Measurements from ENCODE around the gene SLC2A8. TPM values are rescaled to one million over a fixed set of nuclear protein-coding genes. Genes with fewer than 3 reads are reported as not detected.
A peak's percentile ranks its signal among the peaks of the same experiment; 100 is the strongest.

Gene SLC2A8
- total RNA-seq, 2 experiments from 2014 or later = 7.5 to 7.7 TPM

- POLR2A ChIA-PET = interaction anchor here (0.7 to 2.9 kb wide), 6 partner anchors 11 to 139 kb away, joined by 3 to 13 read pairs (median 3); partner anchors contain the start of gene ZNF79
- CTCF ChIA-PET = no interaction called here
- no peak for DNase-seq
- H3K4me1 Mint-ChIP-seq = peaks cover 47% of the 10 kb centered on the region
- peaks cover 79% of the 10 kb centered on the region for H3K36me3 Mint-ChIP-seq (ENCODE audit: low read depth)
- H3K27me3 Mint-ChIP-seq = no peaks in the 10 kb centered on the region
- peak overlapping the region; percentile 84 for H3K4me3 Mint-ChIP-seq
- H3K9me3 Mint-ChIP-seq = peaks cover 29% of the 10 kb centered on the region
- H3K27ac Mint-ChIP-seq = peak overlapping the region; percentile 63
These were observed 51.3 kb downstream of the SLC2A8 start for GRCh38 chr9:127448112-127448805.

GRCh38 chr9:127449332-127449966 lies 52.5 kb downstream of the SLC2A8 start:
- POLR2A ChIA-PET = interaction anchor here (0.7 to 4.1 kb wide), 17 partner anchors 8 to 644 kb away, joined by 3 to 75 read pairs (median 12); partner anchors contain the start of genes SLC2A8, ZBTB43 and ZNF79
- H3K4me1 Mint-ChIP-seq = peaks cover 51% of the 10 kb centered on the region
- H3K9me3 Mint-ChIP-seq = peaks cover 22% of the 10 kb centered on the region
- H3K27ac Mint-ChIP-seq = peak overlapping the region; percentile 97
- no peaks in the 10 kb centered on the region for H3K27me3 Mint-ChIP-seq
- peak overlapping the region; percentile 84 for H3K4me3 Mint-ChIP-seq
- H3K36me3 Mint-ChIP-seq (ENCODE audit: low read depth) = peaks cover 69% of the 10 kb centered on the region
- DNase-seq = no peak
- CTCF ChIA-PET = interaction anchor here (0.9 to 2.1 kb wide), 7 partner anchors 11 to 285 kb away, joined by 3 to 9 read pairs (median 5); partner anchors contain the start of genes SLC2A8, TOR2A and ZNF79

GRCh38 chr9:127450243-127450760 lies 53.3 kb downstream of the SLC2A8 start:
- Mint-ChIP-seq H3K27ac (peak overlapping the region; percentile 97), H3K9me3 (peaks cover 14% of the 10 kb centered on the region), H3K4me1 (peaks cover 53% of the 10 kb centered on the region), H3K36me3 (ENCODE audit: low read depth) (peaks cover 61% of the 10 kb centered on the region), H3K27me3 (no peaks in the 10 kb centered on the region), H3K4me3 (peak overlapping the region; percentile 84)
- DNase-seq = no peak
- POLR2A ChIA-PET = interaction anchor here (0.7 to 4.1 kb wide), 41 partner anchors 9 to 645 kb away, joined by 3 to 75 read pairs (median 5); partner anchors contain the start of genes CDK9, SLC2A8, TOR2A and ZBTB43
- CTCF ChIA-PET = interaction anchor here (0.9 to 2.1 kb wide), 9 partner anchors 11 to 284 kb away, joined by 3 to 9 read pairs (median 4); partner anchors contain the start of genes SLC2A8, TOR2A and ZNF79

- H3K27ac Mint-ChIP-seq = peak within 1 kb of the TSS; percentile 97
- DNase-seq = peak; percentile 98
- ChIA-PET CTCF (interaction anchor here (0.9 to 2.1 kb wide), 8 partner anchors 13 to 284 kb away, joined by 4 to 9 read pairs (median 5); partner anchors contain the start of genes SLC2A8, TOR2A and ZNF79), POLR2A (interaction anchor here (0.5 to 4.1 kb wide), 48 partner anchors 10 to 646 kb away, joined by 3 to 75 read pairs (median 4); partner anchors contain the start of genes CDK9, SLC2A8, TOR2A and ZBTB43)
- H3K4me3 Mint-ChIP-seq = peak within 1 kb of the TSS; percentile 84
- peaks cover 60% of the 10 kb centered on the region for H3K36me3 Mint-ChIP-seq (ENCODE audit: low read depth)
- peaks cover 51% of the 10 kb centered on the region for H3K4me1 Mint-ChIP-seq
- no peaks in the 10 kb centered on the region for H3K27me3 Mint-ChIP-seq
- peaks cover 7% of the 10 kb centered on the region for H3K9me3 Mint-ChIP-seq
These were observed 54.0 kb downstream of the SLC2A8 start, which contains the start of the genes LRSAM1 and RPL12 for GRCh38 chr9:127450830-127451607. TSS of gene LRSAM1 (plus strand) at chr9:127451510. CDS start at chr9:127454528, 3,018 bp downstream. TSS of gene RPL12 (minus strand) at chr9:127451406. CDS start at chr9:127451317, 89 bp downstream.

GRCh38 chr9:127451608-127451857 lies 54.6 kb downstream of the SLC2A8 start:
- Mint-ChIP-seq H3K27me3 (no peaks in the 10 kb centered on the region), H3K4me1 (peaks cover 51% of the 10 kb centered on the region), H3K36me3 (ENCODE audit: low read depth) (peaks cover 54% of the 10 kb centered on the region), H3K27ac (peak overlapping the region; percentile 97), H3K9me3 (peaks cover 3% of the 10 kb centered on the region), H3K4me3 (peak overlapping the region; percentile 84)
- ChIA-PET CTCF (interaction anchor here (1.0 to 2.1 kb wide), 5 partner anchors 27 to 283 kb away, joined by 4 to 9 read pairs (median 5); partner anchors contain the start of genes SLC2A8, TOR2A and ZNF79), POLR2A (interaction anchor here (0.5 to 4.1 kb wide), 34 partner anchors 9 to 646 kb away, joined by 3 to 75 read pairs (median 6); partner anchors contain the start of genes CDK9, SLC2A8, TOR2A and ZBTB43)
- no peak for DNase-seq

GRCh38 chr9:127451858-127452656 lies 55.1 kb downstream of the SLC2A8 start:
- DNase-seq = peak; percentile 65
- Mint-ChIP-seq H3K4me3 (peak overlapping the region; percentile 84), H3K36me3 (ENCODE audit: low read depth) (peaks cover 51% of the 10 kb centered on the region), H3K4me1 (peaks cover 48% of the 10 kb centered on the region), H3K9me3 (no peaks in the 10 kb centered on the region), H3K27ac (peak overlapping the region; percentile 97), H3K27me3 (no peaks in the 10 kb centered on the region)
- POLR2A ChIA-PET = interaction anchor here (0.5 to 4.1 kb wide), 34 partner anchors 9 to 647 kb away, joined by 3 to 75 read pairs (median 6); partner anchors contain the start of genes CDK9, SLC2A8, TOR2A and ZBTB43
- CTCF ChIA-PET = interaction anchor here (1.0 to 2.1 kb wide), 3 partner anchors 55 to 283 kb away, joined by 4 to 9 read pairs (median 5); partner anchors contain the start of genes SLC2A8 and TOR2A

- Mint-ChIP-seq H3K9me3 (no peaks in the 10 kb centered on the region), H3K27ac (peak overlapping the region; percentile 97), H3K4me3 (peak overlapping the region; percentile 84), H3K4me1 (peaks cover 44% of the 10 kb centered on the region), H3K36me3 (ENCODE audit: low read depth) (peaks cover 50% of the 10 kb centered on the region), H3K27me3 (no peaks in the 10 kb centered on the region)
- ChIA-PET POLR2A (interaction anchor here (0.9 to 4.1 kb wide), 6 partner anchors 28 to 282 kb away, joined by 3 to 75 read pairs (median 16); partner anchors contain the start of genes SLC2A8, TOR2A and ZNF79), CTCF (no interaction called here)
- no peak for DNase-seq
These were observed 55.7 kb downstream of the SLC2A8 start for GRCh38 chr9:127452691-127453090.

- CTCF ChIA-PET = interaction anchor here (0.6 to 1.9 kb wide), 20 partner anchors 8 to 511 kb away, joined by 3 to 9 read pairs (median 4); partner anchors contain the start of genes SLC2A8, TOR2A and ZNF79
- peaks cover 18% of the 10 kb centered on the region for H3K4me1 Mint-ChIP-seq
- POLR2A ChIA-PET = interaction anchor here (1.1 kb wide), 1 partner anchor 32 kb away, joined by 3 read pairs; the partner anchor contains the start of gene ZNF79
- no peaks in the 10 kb centered on the region for H3K27me3 Mint-ChIP-seq
- peak; percentile 51 for DNase-seq
- H3K4me3 Mint-ChIP-seq = no peak overlapping the region
- H3K36me3 Mint-ChIP-seq (ENCODE audit: low read depth) = peaks cover 22% of the 10 kb centered on the region
- no peaks in the 10 kb centered on the region for H3K9me3 Mint-ChIP-seq
- no peak overlapping the region for H3K27ac Mint-ChIP-seq
These were observed 58.5 kb downstream of the SLC2A8 start for GRCh38 chr9:127455324-127455992.

GRCh38 chr9:127457191-127457878 lies 60.4 kb downstream of the SLC2A8 start:
- no peaks in the 10 kb centered on the region for H3K27me3 Mint-ChIP-seq
- H3K27ac Mint-ChIP-seq = no peak overlapping the region
- POLR2A ChIA-PET = no interaction called here
- H3K36me3 Mint-ChIP-seq (ENCODE audit: low read depth) = peaks cover 25% of the 10 kb centered on the region
- no peak overlapping the region for H3K4me3 Mint-ChIP-seq
- CTCF ChIA-PET = interaction anchor here (0.6 kb wide), 1 partner anchor 146 kb away, joined by 3 read pairs; no protein-coding TSS in a partner anchor
- DNase-seq = no peak
- peaks cover 12% of the 10 kb centered on the region for H3K4me1 Mint-ChIP-seq
- H3K9me3 Mint-ChIP-seq = no peaks in the 10 kb centered on the region
